ENCODE results near the gene TRIM69.

- no peak for TF ChIP-seq EZH2 (IDR thresholded peaks at IDR 0.05)
- no peak for TF ChIP-seq POLR2AphosphoS5 (IDR thresholded peaks at IDR 0.05; ENCODE audit: borderline replicate concordance, low read depth, low read length)
- TF ChIP-seq FOXP2 (optimal IDR thresholded peaks at IDR 0.05; ENCODE audit: control extremely low read depth, extremely low read length, insufficient read depth), result no peak
Measured at GRCh38 chr15:44794072-44794471, 57.7 kb downstream of the TRIM69 start.
